Trophoblast cell (in vitro differentiated cells and primary cell): ENCODE measurements around the gene PCDHB6.
A peak's percentile ranks its signal among the peaks of the same experiment; 100 is the strongest.
"Not testable (repeated sequence)": the region's sequence is repeated elsewhere in the genome, so short reads cannot be mapped to it uniquely, and the experiment has no call there.

Experiments
- DNase-seq, 2 donors: peaks; one replicate each; pipeline ENCODE4 v3.0.0-alpha.2; 2016
- H2AFZ ChIP-seq: 2 replicates; pipeline ENCODE4 v1.6.1; 2013; ENCODE audit warnings: low read length, moderate library complexity, mild to moderate bottlenecking; ENCODE audit not compliant: insufficient read depth, poor library complexity
- H2AK5ac ChIP-seq: 2 replicates; pipeline ENCODE4 v1.6.1; 2013; ENCODE audit warnings: mild to moderate bottlenecking, low read length
- H2BK120ac ChIP-seq: 2 replicates; pipeline ENCODE4 v1.6.1; 2013; ENCODE audit warnings: low read length, mild to moderate bottlenecking, moderate library complexity; ENCODE audit not compliant: insufficient read depth, poor library complexity
- H2BK12ac ChIP-seq: 2 replicates; pipeline ENCODE4 v1.6.1; 2013; ENCODE audit warnings: mild to moderate bottlenecking, low read length, moderate library complexity
- H2BK5ac ChIP-seq: 2 replicates; pipeline ENCODE4 v1.6.1; 2013; ENCODE audit warnings: low read length, low read depth, moderate library complexity, mild to moderate bottlenecking; ENCODE audit not compliant: poor library complexity
- H3K14ac ChIP-seq: 2 replicates; pipeline ENCODE4 v1.6.1; 2013; ENCODE audit warnings: mild to moderate bottlenecking, low read length
- H3K18ac ChIP-seq: 2 replicates; pipeline ENCODE4 v1.6.1; 2013; ENCODE audit warnings: mild to moderate bottlenecking, low read length
- H3K23ac ChIP-seq: 2 replicates; pipeline ENCODE4 v1.6.1; 2013; ENCODE audit warnings: low read length
- H3K27ac ChIP-seq: 2 replicates; pipeline ENCODE4 v1.5.1; 2013; ENCODE audit warnings: low read depth, mild to moderate bottlenecking, inconsistent platforms, low read length, moderate library complexity
- H3K27me3 ChIP-seq: 2 replicates; pipeline ENCODE4 v1.6.1; 2013; ENCODE audit warnings: inconsistent platforms, mild to moderate bottlenecking, low read length, moderate library complexity; ENCODE audit not compliant: insufficient read depth
- H3K36me3 ChIP-seq, 2 experiments: 1 replicate in 1 of 2; 2 replicates in 1 of 2; pipeline ENCODE4 v1.6.1; 2013; ENCODE audit warnings: low read length in 2 of 2, mild to moderate bottlenecking in 2 of 2, moderate library complexity in 1 of 2; ENCODE audit not compliant: insufficient read depth in 2 of 2, control insufficient read depth in 1 of 2
- H3K4ac ChIP-seq: 2 replicates; pipeline ENCODE4 v1.6.1; 2013; ENCODE audit warnings: low read depth, mild to moderate bottlenecking, low read length, moderate library complexity
- H3K4me1 ChIP-seq, 2 experiments: 1 replicate in 1 of 2; 2 replicates in 1 of 2; pipeline ENCODE4 v1.6.1; 2013; ENCODE audit warnings: low read length in 2 of 2, mild to moderate bottlenecking in 2 of 2, moderate library complexity in 1 of 2; ENCODE audit not compliant: insufficient read depth in 2 of 2, control insufficient read depth in 1 of 2
- H3K4me2 ChIP-seq: 2 replicates; pipeline ENCODE4 v1.6.1; 2013; ENCODE audit warnings: inconsistent platforms, mild to moderate bottlenecking, low read length, moderate library complexity
- H3K4me3 ChIP-seq: 2 replicates; pipeline ENCODE4 v1.5.1; 2013; ENCODE audit warnings: mild to moderate bottlenecking, low read depth, low read length, inconsistent platforms
- H3K79me1 ChIP-seq: one replicate; pipeline ENCODE4 v1.6.1; 2013; ENCODE audit warnings: low read length
- H3K79me2 ChIP-seq: 2 replicates; pipeline ENCODE4 v1.6.1; 2013; ENCODE audit warnings: low read length, mild to moderate bottlenecking; ENCODE audit not compliant: control insufficient read depth, insufficient read depth, poor library complexity
- H3K9ac ChIP-seq: 2 replicates; pipeline ENCODE4 v1.6.1; 2013; ENCODE audit warnings: mild to moderate bottlenecking, low read length
- H3K9me3 ChIP-seq: 2 replicates; pipeline ENCODE4 v1.6.1; 2013; ENCODE audit warnings: low read depth, mild to moderate bottlenecking, control low read depth, inconsistent platforms, low read length; ENCODE audit not compliant: insufficient read depth
- H4K12ac ChIP-seq: 2 replicates; pipeline ENCODE4 v1.6.1; 2013; ENCODE audit warnings: low read depth, mild to moderate bottlenecking, low read length, moderate library complexity
- H4K8ac ChIP-seq: 2 replicates; pipeline ENCODE4 v1.6.1; 2013; ENCODE audit warnings: low read depth, mild to moderate bottlenecking, low read length, moderate library complexity
- H4K91ac ChIP-seq: one replicate; pipeline ENCODE4 v1.6.1; 2013; ENCODE audit warnings: low read depth, mild to moderate bottlenecking, low read length, moderate library complexity
- WGBS: extraction: QIAGEN DNeasy Blood & Tissue Kit; methylation state at CpG from one replicate; pipeline ENCODE4 v1.1.7; 2013; ENCODE audit warnings: missing lambda C conversion rate; ENCODE audit not compliant: insufficient read length, insufficient coverage; ENCODE audit errors: extremely low coverage; 5-methylcytosine and 5-hydroxymethylcytosine counted together

Gene PCDHB6

GRCh38 chr5:141182248-141182647, 32.4 kb downstream of the PCDHB6 start, which contains the start of gene PCDHB16:
TSS of gene PCDHB16 (plus strand) at chr5:141182387. CDS start at chr5:141182560, 173 bp downstream.
- H2BK12ac ChIP-seq = no peak within 1 kb of the TSS
- H3K79me2 ChIP-seq = no peaks in the 10 kb centered on the region
- H3K4me1 ChIP-seq = no peaks in the 10 kb centered on the region
- H3K4ac ChIP-seq = no peak within 1 kb of the TSS
- H3K27ac ChIP-seq = no peak within 1 kb of the TSS
- H3K9me3 ChIP-seq = peaks cover 2% of the 10 kb centered on the region
- no peak within 1 kb of the TSS for H2BK120ac ChIP-seq
- WGBS = no CpG with 5 or more reads among the region's 13 CpGs
- no peak within 1 kb of the TSS for H3K18ac ChIP-seq
- no peak within 1 kb of the TSS for H3K23ac ChIP-seq
- H2AK5ac ChIP-seq = no peak within 1 kb of the TSS
- no peak within 1 kb of the TSS for H3K14ac ChIP-seq
- H4K12ac ChIP-seq = peak within 1 kb of the TSS; percentile 44
- no peak within 1 kb of the TSS for H4K91ac ChIP-seq
- no peaks in the 10 kb centered on the region for H3K79me1 ChIP-seq
- H3K27me3 ChIP-seq = no peaks in the 10 kb centered on the region
- H3K4me3 ChIP-seq = peak within 1 kb of the TSS; percentile 60
- peak within 1 kb of the TSS; percentile 54 for H3K9ac ChIP-seq
- DNase-seq = no peak
- peak within 1 kb of the TSS; percentile 61 for H3K4me2 ChIP-seq
- peak within 1 kb of the TSS; percentile 1 for H2AFZ ChIP-seq
- H2BK5ac ChIP-seq = no peak within 1 kb of the TSS
- no peaks in the 10 kb centered on the region for H3K36me3 ChIP-seq
- H4K8ac ChIP-seq = peak within 1 kb of the TSS; percentile 14

GRCh38 chr5:141184117-141184855, 34.4 kb downstream of the PCDHB6 start:
- not testable (repeated sequence) for H2AK5ac ChIP-seq, H3K14ac ChIP-seq, H2BK5ac ChIP-seq, H4K8ac ChIP-seq, H3K79me1 ChIP-seq, H3K4me3 ChIP-seq, H3K9me3 ChIP-seq, H2BK12ac ChIP-seq, H3K4me1 ChIP-seq, H4K91ac ChIP-seq, H3K18ac ChIP-seq, H3K27ac ChIP-seq, H3K9ac ChIP-seq, H3K4me2 ChIP-seq, H2BK120ac ChIP-seq, H3K27me3 ChIP-seq, H3K36me3 ChIP-seq, H3K23ac ChIP-seq, H4K12ac ChIP-seq, H3K79me2 ChIP-seq, H3K4ac ChIP-seq, H2AFZ ChIP-seq, DNase-seq
- no CpG with 5 or more reads among the region's 69 CpGs for WGBS

GRCh38 chr5:141186897-141187512, 37.1 kb downstream of the PCDHB6 start, which contains the start of gene PCDHB9:
TSS of gene PCDHB9 (plus strand) at chr5:141187161. CDS start at chr5:141187319, 158 bp downstream.
- Histone ChIP-seq H4K8ac (peak within 1 kb of the TSS; percentile 36), H3K79me2 (no peaks in the 10 kb centered on the region), H3K23ac (no peak within 1 kb of the TSS), H2AFZ (no peak within 1 kb of the TSS), H3K36me3 (no peaks in the 10 kb centered on the region), H3K4me3 (no peak within 1 kb of the TSS), H4K12ac (peak within 1 kb of the TSS; percentile 36), H4K91ac (no peak within 1 kb of the TSS), H3K14ac (no peak within 1 kb of the TSS), H3K79me1 (no peaks in the 10 kb centered on the region), H3K27ac (no peak within 1 kb of the TSS), H3K4me2 (peak within 1 kb of the TSS; percentile 39), H2AK5ac (no peak within 1 kb of the TSS), H3K4ac (no peak within 1 kb of the TSS), H2BK12ac (no peak within 1 kb of the TSS), H3K9me3 (peaks cover 2% of the 10 kb centered on the region), H3K27me3 (no peaks in the 10 kb centered on the region), H2BK120ac (no peak within 1 kb of the TSS), H3K9ac (no peak within 1 kb of the TSS), H3K18ac (no peak within 1 kb of the TSS), H3K4me1 (no peaks in the 10 kb centered on the region), H2BK5ac (no peak within 1 kb of the TSS)
- no CpG with 5 or more reads among the region's 9 CpGs for WGBS
- no peak for DNase-seq

- H2BK5ac ChIP-seq, H3K27ac ChIP-seq, H3K4me2 ChIP-seq, H2AK5ac ChIP-seq, H2BK12ac ChIP-seq, H3K18ac ChIP-seq, H3K27me3 ChIP-seq, H4K12ac ChIP-seq, H3K79me2 ChIP-seq, DNase-seq, H3K9ac ChIP-seq, H2AFZ ChIP-seq, H3K9me3 ChIP-seq, H3K23ac ChIP-seq, H3K36me3 ChIP-seq, H3K4me3 ChIP-seq, H4K8ac ChIP-seq, H4K91ac ChIP-seq, H3K79me1 ChIP-seq, H3K14ac ChIP-seq, H3K4ac ChIP-seq, H2BK120ac ChIP-seq, H3K4me1 ChIP-seq: not testable (repeated sequence)
- WGBS = no CpG with 5 or more reads among the region's 37 CpGs
Observed at GRCh38 chr5:141188682-141189081, 38.8 kb downstream of the PCDHB6 start.
